H9 (cell line): Measurements from ENCODE around the gene ATP1B2. TPM values are rescaled to one million over a fixed set of nuclear protein-coding genes. Genes with fewer than 3 reads are reported as not detected.

Source experiments
- DNase-seq: peaks from one replicate; pipeline ENCODE4 v3.0.0-alpha.2; 2017
- H2AFZ ChIP-seq: one replicate; pipeline ENCODE4 v1.6.1; 2013; ENCODE audit warnings: mild to moderate bottlenecking, low read length, control low read depth, moderate library complexity
- H2AK5ac ChIP-seq: 2 replicates; pipeline ENCODE4 v1.6.1; 2013; ENCODE audit warnings: low read length, control low read depth, mixed read lengths; ENCODE audit not compliant: insufficient read length
- H2BK120ac ChIP-seq: one replicate; pipeline ENCODE4 v1.6.1; 2013; ENCODE audit warnings: low read depth, mild to moderate bottlenecking, low read length, control low read depth, inconsistent platforms; ENCODE audit not compliant: poor library complexity, severe bottlenecking
- H2BK12ac ChIP-seq: 2 replicates; pipeline ENCODE4 v1.6.1; 2013; ENCODE audit warnings: low read length, control low read depth, mixed read lengths, low read depth; ENCODE audit not compliant: insufficient read length
- H2BK15ac ChIP-seq: 2 replicates; pipeline ENCODE4 v1.6.1; 2013; ENCODE audit warnings: low read depth, low read length, control low read depth
- H2BK20ac ChIP-seq: one replicate; pipeline ENCODE4 v1.6.1; 2013; ENCODE audit warnings: low read depth, mild to moderate bottlenecking, low read length, control low read depth, inconsistent platforms; ENCODE audit not compliant: poor library complexity, severe bottlenecking
- H2BK5ac ChIP-seq: 2 replicates; pipeline ENCODE4 v1.6.1; 2013; ENCODE audit warnings: low read length, control low read depth, mixed read lengths; ENCODE audit not compliant: insufficient read length
- H3K14ac ChIP-seq: 2 replicates; pipeline ENCODE4 v1.6.1; 2013; ENCODE audit warnings: low read length, control low read depth; ENCODE audit not compliant: insufficient read depth
- H3K18ac ChIP-seq: 2 replicates; pipeline ENCODE4 v1.6.1; 2013; ENCODE audit warnings: low read depth, mild to moderate bottlenecking, mixed read lengths, low read length, control low read depth; ENCODE audit not compliant: insufficient read length
- H3K23ac ChIP-seq: 2 replicates; pipeline ENCODE4 v1.6.1; 2013; ENCODE audit warnings: low read length, control low read depth, mixed read lengths, low read depth; ENCODE audit not compliant: insufficient read length
- H3K23me2 ChIP-seq: 2 replicates; pipeline ENCODE4 v1.6.1; 2013; ENCODE audit warnings: low read depth, mild to moderate bottlenecking, mixed read lengths, low read length, control low read depth; ENCODE audit not compliant: insufficient read length, poor library complexity, severe bottlenecking
- H3K27ac ChIP-seq: 2 replicates; pipeline ENCODE4 v1.5.1; 2013; ENCODE audit warnings: low read length, control low read depth, mixed read lengths, low read depth; ENCODE audit not compliant: insufficient read length
- H3K27me3 ChIP-seq: 2 replicates; pipeline ENCODE4 v1.6.1; 2013; ENCODE audit warnings: low read length, control low read depth, inconsistent platforms; ENCODE audit not compliant: insufficient read depth
- H3K4ac ChIP-seq: 2 replicates; pipeline ENCODE4 v1.6.1; 2013; ENCODE audit warnings: low read depth, mild to moderate bottlenecking, control low read depth, inconsistent platforms, low read length, moderate library complexity
- H3K4me1 ChIP-seq: 2 replicates; pipeline ENCODE4 v1.6.1; 2013; ENCODE audit warnings: low read length, control low read depth, inconsistent platforms; ENCODE audit not compliant: insufficient read depth
- H3K4me2 ChIP-seq: 2 replicates; pipeline ENCODE4 v1.6.1; 2013; ENCODE audit warnings: low read length, control low read depth, mixed read lengths; ENCODE audit not compliant: insufficient read length, insufficient read depth
- H3K56ac ChIP-seq: 2 replicates; pipeline ENCODE4 v1.6.1; 2013; ENCODE audit warnings: low read depth, mild to moderate bottlenecking, mixed read lengths, low read length, control low read depth; ENCODE audit not compliant: insufficient read length
- H3K79me1 ChIP-seq: 2 replicates; pipeline ENCODE4 v1.6.1; 2013; ENCODE audit warnings: low read depth, mild to moderate bottlenecking, moderate library complexity, low read length, control low read depth, inconsistent platforms; ENCODE audit not compliant: insufficient read depth, poor library complexity, severe bottlenecking
- H3K79me2 ChIP-seq: 2 replicates; pipeline ENCODE4 v1.6.1; 2013; ENCODE audit warnings: low read length, control low read depth, inconsistent platforms; ENCODE audit not compliant: insufficient read depth
- H3K9ac ChIP-seq: 2 replicates; pipeline ENCODE4 v1.6.1; 2013; ENCODE audit warnings: low read length, control low read depth, mixed read lengths; ENCODE audit not compliant: insufficient read length; ENCODE audit errors: extremely low read depth
- H3K9me3 ChIP-seq: one replicate; pipeline ENCODE4 v1.6.1; 2013; ENCODE audit warnings: low read depth, low read length, inconsistent platforms; ENCODE audit not compliant: control insufficient read depth
- H3T11ph ChIP-seq: one replicate; pipeline ENCODE4 v1.6.1; 2013; ENCODE audit warnings: mild to moderate bottlenecking, low read length, control low read depth, inconsistent platforms
- H4K20me1 ChIP-seq: one replicate; pipeline ENCODE4 v1.6.1; 2013; ENCODE audit not compliant: control insufficient read depth, insufficient read length, insufficient read depth
- H4K5ac ChIP-seq: 2 replicates; pipeline ENCODE4 v1.6.1; 2013; ENCODE audit warnings: low read depth, mild to moderate bottlenecking, mixed read lengths, low read length, control low read depth; ENCODE audit not compliant: insufficient read length
- H4K8ac ChIP-seq: replicated peaks from 2 replicates; pipeline ENCODE4 v1.6.1; 2013; ENCODE audit warnings: low read length, control low read depth, mixed read lengths, low read depth; ENCODE audit not compliant: insufficient read length
- H4K91ac ChIP-seq: 2 replicates; pipeline ENCODE4 v1.6.1; 2013; ENCODE audit warnings: low read depth, mild to moderate bottlenecking, moderate library complexity, mixed read lengths, low read length, control low read depth; ENCODE audit not compliant: insufficient read length
- H3K27ac Mint-ChIP-seq, 3 experiments: 2 replicates in 2 of 3; 3 replicates in 1 of 3; pipeline ENCODE4 v1.8.0; 2020 to 2021; ENCODE audit warnings: mixed read lengths in 3 of 3, mild to moderate bottlenecking in 1 of 3, moderate library complexity in 1 of 3
- H3K27me3 Mint-ChIP-seq: 2 replicates; pipeline ENCODE4 v1.8.0; 2021; ENCODE audit warnings: low read depth, mild to moderate bottlenecking, moderate library complexity, mixed read lengths
- H3K36me3 Mint-ChIP-seq, 3 experiments: 2 replicates in 2 of 3; 3 replicates in 1 of 3; pipeline ENCODE4 v1.8.0; 2020 to 2021; ENCODE audit warnings: low read depth in 3 of 3, mixed read lengths in 3 of 3; ENCODE audit not compliant: insufficient read depth in 1 of 3
- H3K4me1 Mint-ChIP-seq, 2 experiments: 2 replicates each; pipeline ENCODE4 v1.8.0; 2020; ENCODE audit warnings: mixed read lengths in 2 of 2
- H3K4me3 Mint-ChIP-seq, 2 experiments: 2 replicates in 1 of 2; 3 replicates in 1 of 2; pipeline ENCODE4 v1.8.0; 2020 to 2021; ENCODE audit warnings: mild to moderate bottlenecking in 2 of 2, mixed read lengths in 2 of 2, moderate library complexity in 1 of 2
- H3K9me3 Mint-ChIP-seq, 2 experiments: 2 replicates in 1 of 2; 3 replicates in 1 of 2; pipeline ENCODE4 v1.8.0; 2020; ENCODE audit warnings: mild to moderate bottlenecking in 2 of 2, mixed read lengths in 2 of 2, moderate library complexity in 1 of 2
- WGBS: extraction: QIAGEN DNeasy Blood & Tissue Kit; methylation state at CpG from one replicate; pipeline ENCODE4 v1.1.7; 2013; ENCODE audit warnings: missing lambda C conversion rate, low lambda C conversion rate, mixed read lengths; ENCODE audit not compliant: insufficient read length; ENCODE audit errors: extremely low coverage; 5-methylcytosine and 5-hydroxymethylcytosine counted together
- total RNA-seq: library from RNA; stranded (reverse); gene quantifications from 2 replicates; pipeline ENCODE4 v1.2.1, GENCODE V29; 2021
- TF ChIP-seq, protein P1 (sequence below): fragments of 200-600 bp; sonication (generic); conservative IDR thresholded peaks from 3 replicates; pipeline ENCODE4 v1.8.0; 2021; ENCODE audit warnings: antibody characterized with exemption, mild to moderate bottlenecking

The ATP1B2 gene
- total RNA-seq, 1 experiment from 2014 or later: 16.2 TPM

DNA sequence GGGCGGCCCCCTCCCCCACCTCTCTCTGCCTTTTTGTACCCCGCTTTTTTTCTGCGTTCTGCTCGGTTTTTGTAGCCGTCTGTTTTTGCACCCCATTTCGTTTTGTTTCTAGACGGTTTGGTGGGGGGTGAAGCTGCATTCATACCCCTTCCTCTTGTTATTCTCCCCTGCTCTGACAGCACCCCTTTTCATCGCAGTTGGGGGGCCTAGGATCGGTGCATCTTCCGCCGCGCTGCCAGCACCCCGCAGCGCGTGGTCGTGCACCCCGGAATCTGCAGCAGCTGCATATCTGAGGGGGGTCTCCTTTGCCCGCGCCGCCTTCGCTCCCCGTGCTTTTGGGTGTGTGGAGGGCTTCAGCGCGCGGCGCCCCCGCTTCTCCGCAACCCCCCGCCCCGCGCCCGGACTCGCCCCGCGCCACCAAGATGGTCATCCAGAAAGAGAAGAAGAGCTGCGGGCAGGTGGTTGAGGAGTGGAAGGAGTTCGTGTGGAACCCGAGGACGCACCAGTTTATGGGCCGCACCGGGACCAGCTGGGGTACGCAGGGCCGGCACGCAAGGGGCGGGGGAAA is 455 bp downstream of the ATP1B2 start:
- Histone ChIP-seq H2BK15ac (no peak overlapping the region), H2BK120ac (no peak overlapping the region), H3K4me1 (no peaks in the 10 kb centered on the region; the same call in 1 of the 2 replicates), H3K4ac (no peak overlapping the region), H3K79me1 (no peaks in the 10 kb centered on the region), H3K9ac (no peak overlapping the region), H3K4me2 (peak overlapping the region; percentile 82), H3K79me2 (no peaks in the 10 kb centered on the region), H3K23me2 (peaks cover 14% of the 10 kb centered on the region), H2BK20ac (no peak overlapping the region), H2BK5ac (no peak overlapping the region), H3T11ph (no peak overlapping the region), H2BK12ac (no peak overlapping the region), H4K20me1 (no peaks in the 10 kb centered on the region), H3K56ac (no peak overlapping the region), H3K14ac (no peak overlapping the region), H4K91ac (no peak overlapping the region), H4K8ac (no peak overlapping the region), H3K27ac (no peak overlapping the region), H2AK5ac (no peak overlapping the region), H2AFZ (no peak overlapping the region), H3K23ac (no peak overlapping the region), H3K27me3 (peaks cover 5% of the 10 kb centered on the region), H3K9me3 (no peaks in the 10 kb centered on the region), H4K5ac (no peak overlapping the region), H3K18ac (no peak overlapping the region)
- TF ChIP-seq, protein P1, sequence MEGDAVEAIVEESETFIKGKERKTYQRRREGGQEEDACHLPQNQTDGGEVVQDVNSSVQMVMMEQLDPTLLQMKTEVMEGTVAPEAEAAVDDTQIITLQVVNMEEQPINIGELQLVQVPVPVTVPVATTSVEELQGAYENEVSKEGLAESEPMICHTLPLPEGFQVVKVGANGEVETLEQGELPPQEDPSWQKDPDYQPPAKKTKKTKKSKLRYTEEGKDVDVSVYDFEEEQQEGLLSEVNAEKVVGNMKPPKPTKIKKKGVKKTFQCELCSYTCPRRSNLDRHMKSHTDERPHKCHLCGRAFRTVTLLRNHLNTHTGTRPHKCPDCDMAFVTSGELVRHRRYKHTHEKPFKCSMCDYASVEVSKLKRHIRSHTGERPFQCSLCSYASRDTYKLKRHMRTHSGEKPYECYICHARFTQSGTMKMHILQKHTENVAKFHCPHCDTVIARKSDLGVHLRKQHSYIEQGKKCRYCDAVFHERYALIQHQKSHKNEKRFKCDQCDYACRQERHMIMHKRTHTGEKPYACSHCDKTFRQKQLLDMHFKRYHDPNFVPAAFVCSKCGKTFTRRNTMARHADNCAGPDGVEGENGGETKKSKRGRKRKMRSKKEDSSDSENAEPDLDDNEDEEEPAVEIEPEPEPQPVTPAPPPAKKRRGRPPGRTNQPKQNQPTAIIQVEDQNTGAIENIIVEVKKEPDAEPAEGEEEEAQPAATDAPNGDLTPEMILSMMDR: no peak
- no CpG with 5 or more reads among the region's 45 CpGs for WGBS
- Mint-ChIP-seq H3K9me3 (peaks cover 0 to 3% of the 10 kb centered on the region in 2 experiments; a peak in 2 of 5 replicates), H3K4me3 (peak overlapping the region; percentile 69 to 91), H3K4me1 (peaks cover 26 to 43% of the 10 kb centered on the region in 2 experiments), H3K27ac (peak overlapping the region in 1 of 3 experiments; percentile 89; a peak in 1 of 7 replicates), H3K36me3 (peaks cover 4 to 25% (median 10%) of the 10 kb centered on the region in 3 experiments; a peak in 6 of 7 replicates), H3K27me3 (peaks cover 69% of the 10 kb centered on the region)
- peak; percentile 38 for DNase-seq
